Islet precursor cell (in vitro differentiated cells): ENCODE data around the gene TSPAN4.

Source experiments
- DNase-seq: peaks from one replicate; pipeline ENCODE4 v3.0.0-alpha.2; 2018

The TSPAN4 gene

GRCh38 chr11:852762-853161, 10.1 kb downstream of the TSPAN4 start:
- DNase-seq = no peak

GRCh38 chr11:853682-854448, 11.2 kb downstream of the TSPAN4 start:
- DNase-seq = no peak

GRCh38 chr11:854601-855329, 12.1 kb downstream of the TSPAN4 start:
- DNase-seq = no peak

GRCh38 chr11:855330-855674, 12.7 kb downstream of the TSPAN4 start:
- DNase-seq = no peak

- no peak for DNase-seq
These were observed 13.1 kb downstream of the TSPAN4 start for GRCh38 chr11:855796-856195.

GRCh38 chr11:856397-856796, 13.7 kb downstream of the TSPAN4 start:
- no peak for DNase-seq

GRCh38 chr11:858053-858761, 15.6 kb downstream of the TSPAN4 start:
- no peak for DNase-seq

- no peak for DNase-seq
These were observed 16.2 kb downstream of the TSPAN4 start for GRCh38 chr11:858762-859339.

- DNase-seq = no peak
These were observed 16.9 kb downstream of the TSPAN4 start for GRCh38 chr11:859394-860131.

GRCh38 chr11:860234-861104, 17.8 kb downstream of the TSPAN4 start:
- no peak for DNase-seq

- no peak for DNase-seq
These were observed 18.4 kb downstream of the TSPAN4 start for GRCh38 chr11:861105-861479.

- DNase-seq = no peak
These were observed 19.5 kb downstream of the TSPAN4 start for GRCh38 chr11:862081-862661.

GRCh38 chr11:862696-863022, 20.0 kb downstream of the TSPAN4 start:
- no peak for DNase-seq

- DNase-seq = no peak
These were observed 20.6 kb downstream of the TSPAN4 start for GRCh38 chr11:863023-863909.

GRCh38 chr11:863910-864827, 21.5 kb downstream of the TSPAN4 start:
- DNase-seq = no peak

GRCh38 chr11:864898-865297, 22.2 kb downstream of the TSPAN4 start:
- DNase-seq = no peak

GRCh38 chr11:865462-866430, 23.1 kb downstream of the TSPAN4 start:
- no peak for DNase-seq

GRCh38 chr11:866481-866880, 23.8 kb downstream of the TSPAN4 start:
- no peak for DNase-seq
